ENCODE data around the gene CLEC16A.

Gene CLEC16A

DNA sequence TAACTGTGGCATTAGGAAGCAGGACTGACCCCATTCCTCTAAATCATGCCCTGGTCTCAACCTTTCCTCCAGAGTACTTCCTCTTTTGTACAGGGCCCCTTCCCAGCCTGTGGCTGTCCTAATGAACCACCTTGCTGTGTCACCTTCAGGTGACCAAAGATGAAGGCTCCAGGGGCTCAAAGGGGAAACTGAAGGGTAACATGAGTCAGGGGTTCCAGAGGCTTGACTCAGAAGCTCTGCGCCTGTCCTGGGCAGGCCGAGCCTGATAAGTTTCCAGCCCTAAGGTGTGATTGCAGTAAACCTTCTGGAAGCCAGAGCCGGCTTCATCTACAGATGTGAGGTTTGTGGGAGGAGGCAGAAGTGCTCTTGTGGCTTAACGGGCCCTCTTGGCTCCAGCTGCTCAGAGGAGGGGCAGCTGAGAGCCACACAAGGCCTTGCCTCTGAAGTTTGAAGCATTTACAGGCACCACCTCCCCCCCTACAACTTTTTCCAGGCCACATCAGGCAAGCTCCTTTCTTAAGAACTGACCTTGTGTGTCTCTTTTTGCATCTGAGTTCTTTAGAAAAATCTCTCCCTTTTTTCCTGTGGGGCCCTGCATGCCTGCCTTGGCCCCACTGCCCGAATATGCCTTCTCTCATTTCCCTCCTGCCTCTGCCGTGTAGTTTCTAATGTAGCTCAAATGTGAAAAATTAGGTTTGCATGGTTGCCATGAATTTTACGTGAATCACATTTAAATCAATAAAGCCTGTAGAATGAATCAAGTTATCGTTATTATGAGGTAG is 149.9 kb downstream of the CLEC16A start:
- peak; percentile 70 to 91 for DNase-seq (ENCODE audit: low read depth in 1 of 2, low spot score in 1 of 2)
- Histone ChIP-seq H3K27me3 (ENCODE audit: insufficient read depth, poor library complexity, severe bottlenecking) (no peaks in the 10 kb centered on the region), H3K27ac (replicated peaks) (peak overlapping the region; percentile 83), H3K4me3 (replicated peaks; ENCODE audit: insufficient read depth, low read length) (no peak overlapping the region)
- TF ChIP-seq SPI1 (IDR thresholded peaks at IDR 0.05; ENCODE audit: borderline replicate concordance, low read depth) (peak; percentile 54; the same call in 1 of the 2 replicates), REST (IDR thresholded peaks at IDR 0.05; ENCODE audit: insufficient replicate concordance, low read depth) (no peak), GABPA (IDR thresholded peaks at IDR 0.05; ENCODE audit: low read depth) (no peak), POLR2AphosphoS5 (IDR thresholded peaks at IDR 0.05; ENCODE audit: low read depth) (peak; percentile 90)
- TF ChIP-seq, protein P1, sequence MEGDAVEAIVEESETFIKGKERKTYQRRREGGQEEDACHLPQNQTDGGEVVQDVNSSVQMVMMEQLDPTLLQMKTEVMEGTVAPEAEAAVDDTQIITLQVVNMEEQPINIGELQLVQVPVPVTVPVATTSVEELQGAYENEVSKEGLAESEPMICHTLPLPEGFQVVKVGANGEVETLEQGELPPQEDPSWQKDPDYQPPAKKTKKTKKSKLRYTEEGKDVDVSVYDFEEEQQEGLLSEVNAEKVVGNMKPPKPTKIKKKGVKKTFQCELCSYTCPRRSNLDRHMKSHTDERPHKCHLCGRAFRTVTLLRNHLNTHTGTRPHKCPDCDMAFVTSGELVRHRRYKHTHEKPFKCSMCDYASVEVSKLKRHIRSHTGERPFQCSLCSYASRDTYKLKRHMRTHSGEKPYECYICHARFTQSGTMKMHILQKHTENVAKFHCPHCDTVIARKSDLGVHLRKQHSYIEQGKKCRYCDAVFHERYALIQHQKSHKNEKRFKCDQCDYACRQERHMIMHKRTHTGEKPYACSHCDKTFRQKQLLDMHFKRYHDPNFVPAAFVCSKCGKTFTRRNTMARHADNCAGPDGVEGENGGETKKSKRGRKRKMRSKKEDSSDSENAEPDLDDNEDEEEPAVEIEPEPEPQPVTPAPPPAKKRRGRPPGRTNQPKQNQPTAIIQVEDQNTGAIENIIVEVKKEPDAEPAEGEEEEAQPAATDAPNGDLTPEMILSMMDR (IDR thresholded peaks at IDR 0.05; ENCODE audit: insufficient read depth, low read length): no peak

DNA sequence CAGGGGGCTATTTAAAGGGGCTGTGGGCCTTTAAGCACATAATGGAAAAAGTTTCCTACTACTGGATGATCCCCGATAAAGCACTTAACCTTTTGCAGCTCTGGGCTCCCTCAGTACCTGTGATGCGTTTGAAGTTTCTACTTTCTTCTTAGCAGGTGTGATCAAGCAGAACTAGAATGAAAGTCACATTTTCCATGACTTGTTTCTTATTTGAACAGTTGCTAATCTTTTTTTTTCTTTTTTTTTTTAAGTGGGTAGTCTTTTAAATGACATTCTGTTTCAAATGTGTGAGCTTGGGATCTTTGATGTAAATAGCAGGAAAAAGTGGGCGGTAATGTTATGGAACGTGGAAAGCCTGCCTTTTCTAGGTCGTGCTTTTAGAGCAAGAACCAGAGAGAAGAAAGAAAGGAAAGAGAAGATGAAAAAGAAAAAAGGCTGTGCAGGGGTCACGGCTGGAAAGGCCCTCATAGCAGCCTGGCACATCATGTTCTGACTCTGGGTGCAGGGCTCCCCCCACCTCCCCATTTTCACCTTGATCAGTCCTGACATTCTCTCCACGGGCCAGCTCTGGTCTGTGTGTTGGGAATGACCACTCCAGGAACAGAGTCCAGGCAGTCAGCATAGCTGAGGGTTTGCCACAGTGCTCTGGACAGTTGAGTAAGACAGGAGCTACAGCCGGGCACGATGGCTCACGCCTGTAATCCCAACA is 150.6 kb downstream of the CLEC16A start:
- Histone ChIP-seq H3K27me3 (ENCODE audit: insufficient read depth, poor library complexity, severe bottlenecking) (no peaks in the 10 kb centered on the region), H3K27ac (replicated peaks) (peak overlapping the region; percentile 83), H3K4me3 (replicated peaks; ENCODE audit: insufficient read depth, low read length) (no peak overlapping the region)
- TF ChIP-seq REST (IDR thresholded peaks at IDR 0.05; ENCODE audit: insufficient replicate concordance, low read depth) (no peak), SPI1 (IDR thresholded peaks at IDR 0.05; ENCODE audit: borderline replicate concordance, low read depth) (no peak), POLR2AphosphoS5 (IDR thresholded peaks at IDR 0.05; ENCODE audit: low read depth) (no peak), GABPA (IDR thresholded peaks at IDR 0.05; ENCODE audit: low read depth) (no peak)
- TF ChIP-seq, protein P1 (IDR thresholded peaks at IDR 0.05; ENCODE audit: insufficient read depth, low read length): no peak
- DNase-seq (ENCODE audit: low read depth in 1 of 2, low spot score in 1 of 2): no peak

- Histone ChIP-seq H3K4me3 (replicated peaks; ENCODE audit: insufficient read depth, low read length) (no peak overlapping the region), H3K27ac (replicated peaks) (no peak overlapping the region), H3K27me3 (ENCODE audit: insufficient read depth, poor library complexity, severe bottlenecking) (no peaks in the 10 kb centered on the region)
- TF ChIP-seq SPI1 (IDR thresholded peaks at IDR 0.05; ENCODE audit: borderline replicate concordance, low read depth) (no peak), REST (IDR thresholded peaks at IDR 0.05; ENCODE audit: insufficient replicate concordance, low read depth) (no peak)
- DNase-seq (ENCODE audit: low read depth in 1 of 2, low spot score in 1 of 2): no peak
Measured at GRCh38 chr16:11095935-11096334, 151.6 kb downstream of the CLEC16A start.

Data from HL-60 (cell line).